H9 (cell line): ENCODE measurements around the gene VEGFB. TPM values are rescaled to one million over a fixed set of nuclear protein-coding genes. Genes with fewer than 3 reads are reported as not detected.

ENCODE experiments used
- DNase-seq: peaks from one replicate; pipeline ENCODE4 v3.0.0-alpha.2; 2017
- H2AFZ ChIP-seq: one replicate; pipeline ENCODE4 v1.6.1; 2013; ENCODE audit warnings: mild to moderate bottlenecking, low read length, control low read depth, moderate library complexity
- H2AK5ac ChIP-seq: 2 replicates; pipeline ENCODE4 v1.6.1; 2013; ENCODE audit warnings: low read length, control low read depth, mixed read lengths; ENCODE audit not compliant: insufficient read length
- H2BK120ac ChIP-seq: one replicate; pipeline ENCODE4 v1.6.1; 2013; ENCODE audit warnings: low read depth, mild to moderate bottlenecking, low read length, control low read depth, inconsistent platforms; ENCODE audit not compliant: poor library complexity, severe bottlenecking
- H2BK12ac ChIP-seq: 2 replicates; pipeline ENCODE4 v1.6.1; 2013; ENCODE audit warnings: low read length, control low read depth, mixed read lengths, low read depth; ENCODE audit not compliant: insufficient read length
- H2BK15ac ChIP-seq: 2 replicates; pipeline ENCODE4 v1.6.1; 2013; ENCODE audit warnings: low read depth, low read length, control low read depth
- H2BK20ac ChIP-seq: one replicate; pipeline ENCODE4 v1.6.1; 2013; ENCODE audit warnings: low read depth, mild to moderate bottlenecking, low read length, control low read depth, inconsistent platforms; ENCODE audit not compliant: poor library complexity, severe bottlenecking
- H2BK5ac ChIP-seq: 2 replicates; pipeline ENCODE4 v1.6.1; 2013; ENCODE audit warnings: low read length, control low read depth, mixed read lengths; ENCODE audit not compliant: insufficient read length
- H3K14ac ChIP-seq: 2 replicates; pipeline ENCODE4 v1.6.1; 2013; ENCODE audit warnings: low read length, control low read depth; ENCODE audit not compliant: insufficient read depth
- H3K18ac ChIP-seq: 2 replicates; pipeline ENCODE4 v1.6.1; 2013; ENCODE audit warnings: low read depth, mild to moderate bottlenecking, mixed read lengths, low read length, control low read depth; ENCODE audit not compliant: insufficient read length
- H3K23ac ChIP-seq: 2 replicates; pipeline ENCODE4 v1.6.1; 2013; ENCODE audit warnings: low read length, control low read depth, mixed read lengths, low read depth; ENCODE audit not compliant: insufficient read length
- H3K23me2 ChIP-seq: 2 replicates; pipeline ENCODE4 v1.6.1; 2013; ENCODE audit warnings: low read depth, mild to moderate bottlenecking, mixed read lengths, low read length, control low read depth; ENCODE audit not compliant: insufficient read length, poor library complexity, severe bottlenecking
- H3K27ac ChIP-seq: 2 replicates; pipeline ENCODE4 v1.5.1; 2013; ENCODE audit warnings: low read length, control low read depth, mixed read lengths, low read depth; ENCODE audit not compliant: insufficient read length
- H3K27me3 ChIP-seq: 2 replicates; pipeline ENCODE4 v1.6.1; 2013; ENCODE audit warnings: low read length, control low read depth, inconsistent platforms; ENCODE audit not compliant: insufficient read depth
- H3K4ac ChIP-seq: 2 replicates; pipeline ENCODE4 v1.6.1; 2013; ENCODE audit warnings: low read depth, mild to moderate bottlenecking, control low read depth, inconsistent platforms, low read length, moderate library complexity
- H3K4me1 ChIP-seq: 2 replicates; pipeline ENCODE4 v1.6.1; 2013; ENCODE audit warnings: low read length, control low read depth, inconsistent platforms; ENCODE audit not compliant: insufficient read depth
- H3K4me2 ChIP-seq: 2 replicates; pipeline ENCODE4 v1.6.1; 2013; ENCODE audit warnings: low read length, control low read depth, mixed read lengths; ENCODE audit not compliant: insufficient read length, insufficient read depth
- H3K56ac ChIP-seq: 2 replicates; pipeline ENCODE4 v1.6.1; 2013; ENCODE audit warnings: low read depth, mild to moderate bottlenecking, mixed read lengths, low read length, control low read depth; ENCODE audit not compliant: insufficient read length
- H3K79me1 ChIP-seq: 2 replicates; pipeline ENCODE4 v1.6.1; 2013; ENCODE audit warnings: low read depth, mild to moderate bottlenecking, moderate library complexity, low read length, control low read depth, inconsistent platforms; ENCODE audit not compliant: insufficient read depth, poor library complexity, severe bottlenecking
- H3K79me2 ChIP-seq: 2 replicates; pipeline ENCODE4 v1.6.1; 2013; ENCODE audit warnings: low read length, control low read depth, inconsistent platforms; ENCODE audit not compliant: insufficient read depth
- H3K9ac ChIP-seq: 2 replicates; pipeline ENCODE4 v1.6.1; 2013; ENCODE audit warnings: low read length, control low read depth, mixed read lengths; ENCODE audit not compliant: insufficient read length; ENCODE audit errors: extremely low read depth
- H3K9me3 ChIP-seq: one replicate; pipeline ENCODE4 v1.6.1; 2013; ENCODE audit warnings: low read depth, low read length, inconsistent platforms; ENCODE audit not compliant: control insufficient read depth
- H3T11ph ChIP-seq: one replicate; pipeline ENCODE4 v1.6.1; 2013; ENCODE audit warnings: mild to moderate bottlenecking, low read length, control low read depth, inconsistent platforms
- H4K20me1 ChIP-seq: one replicate; pipeline ENCODE4 v1.6.1; 2013; ENCODE audit not compliant: control insufficient read depth, insufficient read length, insufficient read depth
- H4K5ac ChIP-seq: 2 replicates; pipeline ENCODE4 v1.6.1; 2013; ENCODE audit warnings: low read depth, mild to moderate bottlenecking, mixed read lengths, low read length, control low read depth; ENCODE audit not compliant: insufficient read length
- H4K8ac ChIP-seq: replicated peaks from 2 replicates; pipeline ENCODE4 v1.6.1; 2013; ENCODE audit warnings: low read length, control low read depth, mixed read lengths, low read depth; ENCODE audit not compliant: insufficient read length
- H4K91ac ChIP-seq: 2 replicates; pipeline ENCODE4 v1.6.1; 2013; ENCODE audit warnings: low read depth, mild to moderate bottlenecking, moderate library complexity, mixed read lengths, low read length, control low read depth; ENCODE audit not compliant: insufficient read length
- H3K27ac Mint-ChIP-seq, 3 experiments: 2 replicates in 2 of 3; 3 replicates in 1 of 3; pipeline ENCODE4 v1.8.0; 2020 to 2021; ENCODE audit warnings: mixed read lengths in 3 of 3, mild to moderate bottlenecking in 1 of 3, moderate library complexity in 1 of 3
- H3K27me3 Mint-ChIP-seq: 2 replicates; pipeline ENCODE4 v1.8.0; 2021; ENCODE audit warnings: low read depth, mild to moderate bottlenecking, moderate library complexity, mixed read lengths
- H3K36me3 Mint-ChIP-seq, 3 experiments: 2 replicates in 2 of 3; 3 replicates in 1 of 3; pipeline ENCODE4 v1.8.0; 2020 to 2021; ENCODE audit warnings: low read depth in 3 of 3, mixed read lengths in 3 of 3; ENCODE audit not compliant: insufficient read depth in 1 of 3
- H3K4me1 Mint-ChIP-seq, 2 experiments: 2 replicates each; pipeline ENCODE4 v1.8.0; 2020; ENCODE audit warnings: mixed read lengths in 2 of 2
- H3K4me3 Mint-ChIP-seq, 2 experiments: 2 replicates in 1 of 2; 3 replicates in 1 of 2; pipeline ENCODE4 v1.8.0; 2020 to 2021; ENCODE audit warnings: mild to moderate bottlenecking in 2 of 2, mixed read lengths in 2 of 2, moderate library complexity in 1 of 2
- H3K9me3 Mint-ChIP-seq, 2 experiments: 2 replicates in 1 of 2; 3 replicates in 1 of 2; pipeline ENCODE4 v1.8.0; 2020; ENCODE audit warnings: mild to moderate bottlenecking in 2 of 2, mixed read lengths in 2 of 2, moderate library complexity in 1 of 2
- CTCF ChIP-seq: fragments of 200-600 bp; sonication (generic); conservative IDR thresholded peaks from 3 replicates; pipeline ENCODE4 v1.8.0; 2021; ENCODE audit warnings: antibody characterized with exemption, mild to moderate bottlenecking
- WGBS: extraction: QIAGEN DNeasy Blood & Tissue Kit; methylation state at CpG from one replicate; pipeline ENCODE4 v1.1.7; 2013; ENCODE audit warnings: missing lambda C conversion rate, low lambda C conversion rate, mixed read lengths; ENCODE audit not compliant: insufficient read length; ENCODE audit errors: extremely low coverage; 5-methylcytosine and 5-hydroxymethylcytosine counted together
- total RNA-seq: library from RNA; stranded (reverse); gene quantifications from 2 replicates; pipeline ENCODE4 v1.2.1, GENCODE V29; 2021

The VEGFB gene
- total RNA-seq, 1 experiment from 2014 or later = 57.7 TPM

- H3K4me2 ChIP-seq = no peak overlapping the region
- no peak overlapping the region for H2BK5ac ChIP-seq
- no peak overlapping the region for H2BK15ac ChIP-seq
- H3K27me3 ChIP-seq = no peaks in the 10 kb centered on the region
- TF ChIP-seq CTCF = no peak
- peaks cover 4% of the 10 kb centered on the region; the same call in 1 of the 2 replicates for H3K4me1 ChIP-seq
- no peak overlapping the region for H4K8ac ChIP-seq
- H3T11ph ChIP-seq = no peak overlapping the region
- H3K27ac Mint-ChIP-seq = no peak overlapping the region
- H3K4ac ChIP-seq = no peak overlapping the region
- H3K56ac ChIP-seq = no peak overlapping the region
- H3K23ac ChIP-seq = no peak overlapping the region
- H4K20me1 ChIP-seq = no peaks in the 10 kb centered on the region
- no peak overlapping the region for H4K5ac ChIP-seq
- no peak for DNase-seq
- H3K27ac ChIP-seq = no peak overlapping the region
- 0 out of 5 replicates have a peak overlapping the region, but pooled peaks of 1 of the 2 experiments have one; percentile 98 for H3K4me3 Mint-ChIP-seq
- H3K9me3 ChIP-seq = no peaks in the 10 kb centered on the region
- no peak overlapping the region for H2AFZ ChIP-seq
- H2BK20ac ChIP-seq = no peak overlapping the region
- peaks cover 28 to 51% (median 43%) of the 10 kb centered on the region in 3 experiments; a peak in 6 of 7 replicates for H3K36me3 Mint-ChIP-seq
- peaks cover 16% of the 10 kb centered on the region for H3K23me2 ChIP-seq
- no peaks in the 10 kb centered on the region for H3K9me3 Mint-ChIP-seq
- no peaks in the 10 kb centered on the region; the same call in 1 of the 2 replicates for H3K79me2 ChIP-seq
- H4K91ac ChIP-seq = no peak overlapping the region
- H2BK12ac ChIP-seq = no peak overlapping the region
- H3K14ac ChIP-seq = no peak overlapping the region
- H3K79me1 ChIP-seq = peaks cover 3% of the 10 kb centered on the region
- no CpG with 5 or more reads among the region's 7 CpGs for WGBS
- H2AK5ac ChIP-seq = no peak overlapping the region
- peaks cover 18 to 27% of the 10 kb centered on the region in 2 experiments for H3K4me1 Mint-ChIP-seq
- H3K27me3 Mint-ChIP-seq = no peaks in the 10 kb centered on the region
- no peak overlapping the region for H3K18ac ChIP-seq
- no peak overlapping the region for H3K9ac ChIP-seq
- H2BK120ac ChIP-seq = no peak overlapping the region
These were observed 19.9 kb downstream of the VEGFB start for GRCh38 chr11:64254326-64254725.
